ENCODE data around the gene RGS7BP. TPM values are rescaled to one million over a fixed set of nuclear protein-coding genes. Genes with fewer than 3 reads are reported as not detected.

Gene RGS7BP
- polyA plus RNA-seq, 3 donors = 6.2 to 7.8 (median 7.2) TPM

GRCh38 chr5:64625678-64626077 is 119.9 kb downstream of the RGS7BP start:
- DNase-seq = no peak

GRCh38 chr5:64628901-64629300 is 123.1 kb downstream of the RGS7BP start:
- DNase-seq = no peak

GRCh38 chr5:64629841-64630240 is 124.0 kb downstream of the RGS7BP start:
- no peak for DNase-seq

GRCh38 chr5:64632251-64632650 is 126.4 kb downstream of the RGS7BP start:
- peak; percentile 19 for DNase-seq

GRCh38 chr5:64634997-64635686 is 129.3 kb downstream of the RGS7BP start:
- peak; percentile 21 for DNase-seq

- DNase-seq = no peak
Observed at GRCh38 chr5:64637144-64637543, 131.3 kb downstream of the RGS7BP start.

GRCh38 chr5:64637837-64638443 is 132.1 kb downstream of the RGS7BP start:
- no peak for DNase-seq

GRCh38 chr5:64644831-64645230 is 139.0 kb downstream of the RGS7BP start:
- no peak for DNase-seq

GRCh38 chr5:64646169-64646568 is 140.4 kb downstream of the RGS7BP start:
- DNase-seq = no peak

- no peak for DNase-seq
Observed at GRCh38 chr5:64649512-64649911, 143.7 kb downstream of the RGS7BP start.

GRCh38 chr5:64653766-64654560 is 148.1 kb downstream of the RGS7BP start:
- no peak for DNase-seq

GRCh38 chr5:64654561-64654938 is 148.7 kb downstream of the RGS7BP start:
- no peak for DNase-seq

GRCh38 chr5:64655596-64655995 is 149.8 kb downstream of the RGS7BP start:
- no peak for DNase-seq

- no peak for DNase-seq
Observed at GRCh38 chr5:64659289-64659688, 153.5 kb downstream of the RGS7BP start.

Other genes starting within 250 kb of the RGS7BP start
- gene SHISAL2B, start 184.5 kb downstream of the RGS7BP start, polyA plus RNA-seq (ENCODE audit: insufficient read length in 3 of 3) = not detected